ENCODE measurements around the gene TARBP1.

The TARBP1 gene

GRCh38 chr1:234395297-234395696 is 83.7 kb downstream of the TARBP1 start:
- WGBS (ENCODE audit: extremely low coverage, insufficient coverage, low lambda C conversion rate) = no CpG with 5 or more reads among the region's 5 CpGs

GRCh38 chr1:234393190-234393589 is 85.8 kb downstream of the TARBP1 start:
- Histone ChIP-seq H3K56ac (ENCODE audit: low read length) (no peak overlapping the region), H3K4me2 (ENCODE audit: low read length) (no peak overlapping the region), H3K36me3 (ENCODE audit: control insufficient read depth, insufficient read depth, low read length) (peaks cover 2% of the 10 kb centered on the region), H3K4me1 (ENCODE audit: control insufficient read depth, low read depth, low read length) (no peaks in the 10 kb centered on the region), H2BK5ac (ENCODE audit: low read length) (no peak overlapping the region), H3K27me3 (ENCODE audit: insufficient read depth, low read length, poor library complexity) (no peaks in the 10 kb centered on the region), H3K18ac (ENCODE audit: low read length) (no peak overlapping the region), H3K79me2 (ENCODE audit: control insufficient read depth, insufficient read depth, low read length) (no peaks in the 10 kb centered on the region), H2AK5ac (ENCODE audit: low read length) (no peak overlapping the region), H3K79me1 (ENCODE audit: low read length) (no peaks in the 10 kb centered on the region), H2BK120ac (ENCODE audit: low read depth, low read length) (no peak overlapping the region), H2BK15ac (replicated peaks; ENCODE audit: low read depth) (no peak overlapping the region), H4K8ac (ENCODE audit: low read depth, low read length) (no peak overlapping the region), H3K9ac (ENCODE audit: low read length) (no peak overlapping the region), H3K27ac (ENCODE audit: low read depth, low read length) (no peak overlapping the region), H3K23ac (ENCODE audit: low read length) (no peak overlapping the region), H4K5ac (ENCODE audit: low read length) (no peak overlapping the region), H3K4ac (ENCODE audit: low read depth, low read length) (no peak overlapping the region), H3K4me3 (ENCODE audit: low read length) (no peak overlapping the region)
- WGBS (ENCODE audit: extremely low coverage, insufficient coverage, low lambda C conversion rate) = no CpG with 5 or more reads among the region's 6 CpGs
- no peak for DNase-seq

More at GRCh38 chr1:234395297-234395696, 83.7 kb downstream of the TARBP1 start:
- no peak overlapping the region for H2AK5ac ChIP-seq (ENCODE audit: low read length)
- no peak overlapping the region for H2BK15ac ChIP-seq (replicated peaks; ENCODE audit: low read depth)
- H3K4me2 ChIP-seq (ENCODE audit: low read length) = no peak overlapping the region
- H3K23ac ChIP-seq (ENCODE audit: low read length) = no peak overlapping the region
- H3K79me2 ChIP-seq (ENCODE audit: control insufficient read depth, insufficient read depth, low read length) = no peaks in the 10 kb centered on the region
- no peak overlapping the region for H3K27ac ChIP-seq (ENCODE audit: low read depth, low read length)
- H3K4me1 ChIP-seq (ENCODE audit: control insufficient read depth, low read depth, low read length) = no peaks in the 10 kb centered on the region
- no peak overlapping the region for H2BK5ac ChIP-seq (ENCODE audit: low read length)
- H2BK120ac ChIP-seq (ENCODE audit: low read depth, low read length) = no peak overlapping the region
- peaks cover 2% of the 10 kb centered on the region for H3K36me3 ChIP-seq (ENCODE audit: control insufficient read depth, insufficient read depth, low read length)
- H3K4me3 ChIP-seq (ENCODE audit: low read length) = no peak overlapping the region
- no peak overlapping the region for H3K18ac ChIP-seq (ENCODE audit: low read length)
- no peak overlapping the region for H3K4ac ChIP-seq (ENCODE audit: low read depth, low read length)
- no peak overlapping the region for H3K9ac ChIP-seq (ENCODE audit: low read length)
- DNase-seq = no peak
- H4K5ac ChIP-seq (ENCODE audit: low read length) = no peak overlapping the region
- no peaks in the 10 kb centered on the region for H3K79me1 ChIP-seq (ENCODE audit: low read length)
- H3K27me3 ChIP-seq (ENCODE audit: insufficient read depth, low read length, poor library complexity) = no peaks in the 10 kb centered on the region
- H3K56ac ChIP-seq (ENCODE audit: low read length) = no peak overlapping the region
- no peak overlapping the region for H4K8ac ChIP-seq (ENCODE audit: low read depth, low read length)

- Histone ChIP-seq H2BK15ac (replicated peaks; ENCODE audit: low read depth) (no peak overlapping the region), H3K18ac (ENCODE audit: low read length) (no peak overlapping the region), H3K4ac (ENCODE audit: low read depth, low read length) (no peak overlapping the region), H3K79me2 (ENCODE audit: control insufficient read depth, insufficient read depth, low read length) (no peaks in the 10 kb centered on the region), H2AK5ac (ENCODE audit: low read length) (no peak overlapping the region), H3K9ac (ENCODE audit: low read length) (no peak overlapping the region), H3K23ac (ENCODE audit: low read length) (no peak overlapping the region), H3K4me3 (ENCODE audit: low read length) (no peak overlapping the region), H2BK5ac (ENCODE audit: low read length) (no peak overlapping the region), H3K36me3 (ENCODE audit: control insufficient read depth, insufficient read depth, low read length) (peaks cover 2% of the 10 kb centered on the region), H3K4me1 (ENCODE audit: control insufficient read depth, low read depth, low read length) (no peaks in the 10 kb centered on the region), H3K4me2 (ENCODE audit: low read length) (no peak overlapping the region), H3K27ac (ENCODE audit: low read depth, low read length) (no peak overlapping the region), H3K27me3 (ENCODE audit: insufficient read depth, low read length, poor library complexity) (no peaks in the 10 kb centered on the region), H3K79me1 (ENCODE audit: low read length) (no peaks in the 10 kb centered on the region), H4K5ac (ENCODE audit: low read length) (no peak overlapping the region), H3K56ac (ENCODE audit: low read length) (no peak overlapping the region), H4K8ac (ENCODE audit: low read depth, low read length) (no peak overlapping the region), H2BK120ac (ENCODE audit: low read depth, low read length) (no peak overlapping the region)
- WGBS (ENCODE audit: extremely low coverage, insufficient coverage, low lambda C conversion rate) = no CpG with 5 or more reads among the region's 6 CpGs
- DNase-seq = no peak
Observed at GRCh38 chr1:234388094-234388493, 90.9 kb downstream of the TARBP1 start.

- Histone ChIP-seq H3K27me3 (ENCODE audit: insufficient read depth, low read length, poor library complexity) (no peaks in the 10 kb centered on the region), H2BK5ac (ENCODE audit: low read length) (no peak overlapping the region), H4K5ac (ENCODE audit: low read length) (no peak overlapping the region), H3K56ac (ENCODE audit: low read length) (no peak overlapping the region), H3K4me1 (ENCODE audit: control insufficient read depth, low read depth, low read length) (no peaks in the 10 kb centered on the region), H3K79me2 (ENCODE audit: control insufficient read depth, insufficient read depth, low read length) (no peaks in the 10 kb centered on the region), H3K23ac (ENCODE audit: low read length) (no peak overlapping the region), H3K9ac (ENCODE audit: low read length) (no peak overlapping the region), H3K79me1 (ENCODE audit: low read length) (peaks cover 1% of the 10 kb centered on the region), H4K8ac (ENCODE audit: low read depth, low read length) (no peak overlapping the region), H3K4me3 (ENCODE audit: low read length) (no peak overlapping the region), H2BK120ac (ENCODE audit: low read depth, low read length) (no peak overlapping the region), H3K36me3 (ENCODE audit: control insufficient read depth, insufficient read depth, low read length) (peaks cover 4% of the 10 kb centered on the region), H2BK15ac (replicated peaks; ENCODE audit: low read depth) (no peak overlapping the region), H3K4ac (ENCODE audit: low read depth, low read length) (no peak overlapping the region), H3K4me2 (ENCODE audit: low read length) (no peak overlapping the region), H3K27ac (ENCODE audit: low read depth, low read length) (no peak overlapping the region), H2AK5ac (ENCODE audit: low read length) (no peak overlapping the region), H3K18ac (ENCODE audit: low read length) (no peak overlapping the region)
- DNase-seq = no peak
- no CpG with 5 or more reads among the region's 6 CpGs for WGBS (ENCODE audit: extremely low coverage, insufficient coverage, low lambda C conversion rate)
Observed at GRCh38 chr1:234386122-234386521, 92.9 kb downstream of the TARBP1 start.

GRCh38 chr1:234381699-234382555 is 97.1 kb downstream of the TARBP1 start:
- H3K4me2 ChIP-seq (ENCODE audit: low read length) = no peak overlapping the region
- WGBS (ENCODE audit: extremely low coverage, insufficient coverage, low lambda C conversion rate) = no CpG with 5 or more reads among the region's 10 CpGs
- H3K79me2 ChIP-seq (ENCODE audit: control insufficient read depth, insufficient read depth, low read length) = no peaks in the 10 kb centered on the region
- H2BK15ac ChIP-seq (replicated peaks; ENCODE audit: low read depth) = no peak overlapping the region
- H3K18ac ChIP-seq (ENCODE audit: low read length) = no peak overlapping the region
- H4K5ac ChIP-seq (ENCODE audit: low read length) = no peak overlapping the region
- no peaks in the 10 kb centered on the region for H3K4me1 ChIP-seq (ENCODE audit: control insufficient read depth, low read depth, low read length)
- H3K4ac ChIP-seq (ENCODE audit: low read depth, low read length) = no peak overlapping the region
- no peak overlapping the region for H3K23ac ChIP-seq (ENCODE audit: low read length)
- peaks cover 4% of the 10 kb centered on the region for H3K36me3 ChIP-seq (ENCODE audit: control insufficient read depth, insufficient read depth, low read length)
- H3K56ac ChIP-seq (ENCODE audit: low read length) = no peak overlapping the region
- no peak overlapping the region for H3K27ac ChIP-seq (ENCODE audit: low read depth, low read length)
- H2AK5ac ChIP-seq (ENCODE audit: low read length) = no peak overlapping the region
- H3K79me1 ChIP-seq (ENCODE audit: low read length) = peaks cover 2% of the 10 kb centered on the region
- H2BK5ac ChIP-seq (ENCODE audit: low read length) = no peak overlapping the region
- H3K27me3 ChIP-seq (ENCODE audit: insufficient read depth, low read length, poor library complexity) = no peaks in the 10 kb centered on the region
- DNase-seq = no peak
- H3K9ac ChIP-seq (ENCODE audit: low read length) = no peak overlapping the region
- no peak overlapping the region for H3K4me3 ChIP-seq (ENCODE audit: low read length)
- H4K8ac ChIP-seq (ENCODE audit: low read depth, low read length) = no peak overlapping the region
- H2BK120ac ChIP-seq (ENCODE audit: low read depth, low read length) = no peak overlapping the region

All from mesendoderm (in vitro differentiated cells).